Kidney (tissue), 14 donors: ENCODE measurements around the gene NRM. TPM values are rescaled to one million over a fixed set of nuclear protein-coding genes. Genes with fewer than 3 reads are reported as not detected.

ENCODE experiments used
- DNase-seq, 5 donors: peaks; one replicate each; pipeline ENCODE4 v3.0.0-alpha.2; 2013 to 2020
- FAIRE-seq: peaks from 2 replicates; lab custom pipeline; 2012; peaks lifted over from hg19 to GRCh38; lab: Jason Lieb, UNC
- H3K27ac ChIP-seq, 2 donors: one replicate each; pipeline ENCODE4 v1.7.0; 2013; ENCODE audit warnings: low read depth in 2 of 2, low read length in 2 of 2, inconsistent platforms in 1 of 2
- H3K27me3 ChIP-seq: one replicate; pipeline ENCODE4 v1.7.1; 2013; ENCODE audit warnings: low read length, inconsistent platforms; ENCODE audit not compliant: control insufficient read depth, insufficient read depth
- H3K36me3 ChIP-seq, 3 donors: one replicate each; pipeline versions ENCODE4 v1.7.0 to v1.7.1; 2013; ENCODE audit warnings: low read length in 3 of 3, control low read depth in 1 of 3, inconsistent platforms in 1 of 3; ENCODE audit not compliant: insufficient read depth in 3 of 3, control insufficient read depth in 2 of 3
- H3K4me1 ChIP-seq, 3 donors: one replicate each; pipeline versions ENCODE4 v1.7.0 to v1.7.1; 2013; ENCODE audit warnings: low read length in 3 of 3, inconsistent platforms in 1 of 3, low read depth in 1 of 3; ENCODE audit not compliant: control insufficient read depth in 2 of 3, insufficient read depth in 2 of 3
- H3K4me3 ChIP-seq, 3 donors: one replicate each; pipeline versions ENCODE4 v1.7.0 to v1.8.1; 2013; ENCODE audit warnings: low read length in 3 of 3, control low read depth in 1 of 3, inconsistent platforms in 1 of 3
- H3K9ac ChIP-seq, 3 donors: one replicate each; pipeline versions ENCODE4 v1.7.0 to v1.7.1; 2013; ENCODE audit warnings: low read length in 3 of 3, control low read depth in 1 of 3, inconsistent platforms in 1 of 3
- H3K9me3 ChIP-seq, 3 donors: one replicate each; pipeline versions ENCODE4 v1.7.0 to v1.7.1; 2013; ENCODE audit warnings: low read length in 3 of 3, control low read depth in 1 of 3, inconsistent platforms in 1 of 3; ENCODE audit not compliant: control insufficient read depth in 2 of 3, insufficient read depth in 1 of 3
- intact Hi-C: fragments of 100-400 bp; cut with DNase I; formaldehyde crosslinking; loops from one replicate; pipeline ENCODE4 v1.11.1; 2022
- polyA plus RNA-seq: library from polyadenylated mRNA; stranded (reverse); fragments of 350-450 nt; fragmentation: Illumina TruSeq; extraction: RNeasy Lipid Tissue Mini Kit (QIAGEN cat#74804); gene quantifications from one replicate; pipeline ENCODE4 v1.2.3, GENCODE V29; 2014; ENCODE audit warnings: low read depth, low replicate concordance; ENCODE audit not compliant: insufficient read depth
- total RNA-seq: library from RNA; stranded (reverse); fragmentation: NEBNext Ultra II Directional; extraction: Animal tissue kit (Norgen Biotek cat#: 25700); gene quantifications from one replicate; pipeline ENCODE4 v1.2.1, GENCODE V29; 2021
- TF ChIP-seq, protein P1 (sequence below): IDR thresholded peaks from 3 replicates; pipeline ENCODE4 v1.5.1; 2012; ENCODE audit warnings: mild to moderate bottlenecking, moderate library complexity, borderline replicate concordance; ENCODE audit not compliant: insufficient read depth; ENCODE audit errors: extremely low read depth
- donor health status: control.
- donor health status: control.
- donor health status: control.
- donor health status: control.
- donor health status: control.
- donor health status: DM: yes; HTN: yes; CAD: no.
- donor health status: Normal renal cell carcinoma (clear cell type).

The NRM gene
- total and polyA plus RNA-seq, 2 donors from 2014 or later: 14.2 TPM

DNA sequence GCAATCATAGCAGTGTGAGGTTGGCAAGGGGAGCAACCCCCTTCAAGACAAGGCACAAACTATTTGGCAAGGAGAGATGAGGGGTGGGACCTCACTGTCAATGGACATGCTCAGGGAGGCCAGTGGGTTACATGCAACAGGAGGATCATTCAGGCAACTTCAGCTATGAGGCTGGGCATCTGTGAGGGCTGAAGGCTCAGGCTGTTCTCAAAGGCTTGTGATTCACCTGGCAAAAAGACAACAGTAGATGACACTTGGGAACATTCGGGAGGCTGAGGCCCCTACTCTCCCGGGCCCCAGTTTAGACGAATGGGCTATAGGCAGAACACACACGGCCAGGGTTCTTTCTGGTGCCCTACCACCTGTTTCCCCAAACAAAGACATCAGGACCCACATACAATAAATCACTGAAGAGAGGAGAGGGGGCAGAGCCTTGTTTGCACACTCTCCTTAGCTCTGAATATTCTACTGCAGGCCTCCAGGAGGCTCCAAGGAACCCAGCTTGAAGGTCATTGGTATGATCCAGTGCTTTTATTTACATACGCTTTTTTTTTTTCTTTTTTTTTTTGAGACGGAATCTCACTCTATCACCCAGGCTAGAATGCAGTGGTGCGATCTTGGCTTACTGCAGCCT is 37.3 kb upstream of the NRM start:
- no peak for FAIRE-seq
- H3K9ac ChIP-seq: no peak overlapping the region
- no peak overlapping the region for H3K4me3 ChIP-seq
- H3K27me3 ChIP-seq: no peaks in the 10 kb centered on the region
- peaks cover 0 to 17% (median under 1%) of the 10 kb centered on the region in 3 donors for H3K4me1 ChIP-seq
- TF ChIP-seq, protein P1, sequence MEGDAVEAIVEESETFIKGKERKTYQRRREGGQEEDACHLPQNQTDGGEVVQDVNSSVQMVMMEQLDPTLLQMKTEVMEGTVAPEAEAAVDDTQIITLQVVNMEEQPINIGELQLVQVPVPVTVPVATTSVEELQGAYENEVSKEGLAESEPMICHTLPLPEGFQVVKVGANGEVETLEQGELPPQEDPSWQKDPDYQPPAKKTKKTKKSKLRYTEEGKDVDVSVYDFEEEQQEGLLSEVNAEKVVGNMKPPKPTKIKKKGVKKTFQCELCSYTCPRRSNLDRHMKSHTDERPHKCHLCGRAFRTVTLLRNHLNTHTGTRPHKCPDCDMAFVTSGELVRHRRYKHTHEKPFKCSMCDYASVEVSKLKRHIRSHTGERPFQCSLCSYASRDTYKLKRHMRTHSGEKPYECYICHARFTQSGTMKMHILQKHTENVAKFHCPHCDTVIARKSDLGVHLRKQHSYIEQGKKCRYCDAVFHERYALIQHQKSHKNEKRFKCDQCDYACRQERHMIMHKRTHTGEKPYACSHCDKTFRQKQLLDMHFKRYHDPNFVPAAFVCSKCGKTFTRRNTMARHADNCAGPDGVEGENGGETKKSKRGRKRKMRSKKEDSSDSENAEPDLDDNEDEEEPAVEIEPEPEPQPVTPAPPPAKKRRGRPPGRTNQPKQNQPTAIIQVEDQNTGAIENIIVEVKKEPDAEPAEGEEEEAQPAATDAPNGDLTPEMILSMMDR: no peak
- H3K27ac ChIP-seq: no peak overlapping the region
- intact Hi-C loops: no loop called here
- H3K36me3 ChIP-seq: peaks cover 22 to 65% (median 32%) of the 10 kb centered on the region in 3 donors
- peak in 1 of 5 donors; percentile 4 for DNase-seq
- no peaks in the 10 kb centered on the region for H3K9me3 ChIP-seq

DNA sequence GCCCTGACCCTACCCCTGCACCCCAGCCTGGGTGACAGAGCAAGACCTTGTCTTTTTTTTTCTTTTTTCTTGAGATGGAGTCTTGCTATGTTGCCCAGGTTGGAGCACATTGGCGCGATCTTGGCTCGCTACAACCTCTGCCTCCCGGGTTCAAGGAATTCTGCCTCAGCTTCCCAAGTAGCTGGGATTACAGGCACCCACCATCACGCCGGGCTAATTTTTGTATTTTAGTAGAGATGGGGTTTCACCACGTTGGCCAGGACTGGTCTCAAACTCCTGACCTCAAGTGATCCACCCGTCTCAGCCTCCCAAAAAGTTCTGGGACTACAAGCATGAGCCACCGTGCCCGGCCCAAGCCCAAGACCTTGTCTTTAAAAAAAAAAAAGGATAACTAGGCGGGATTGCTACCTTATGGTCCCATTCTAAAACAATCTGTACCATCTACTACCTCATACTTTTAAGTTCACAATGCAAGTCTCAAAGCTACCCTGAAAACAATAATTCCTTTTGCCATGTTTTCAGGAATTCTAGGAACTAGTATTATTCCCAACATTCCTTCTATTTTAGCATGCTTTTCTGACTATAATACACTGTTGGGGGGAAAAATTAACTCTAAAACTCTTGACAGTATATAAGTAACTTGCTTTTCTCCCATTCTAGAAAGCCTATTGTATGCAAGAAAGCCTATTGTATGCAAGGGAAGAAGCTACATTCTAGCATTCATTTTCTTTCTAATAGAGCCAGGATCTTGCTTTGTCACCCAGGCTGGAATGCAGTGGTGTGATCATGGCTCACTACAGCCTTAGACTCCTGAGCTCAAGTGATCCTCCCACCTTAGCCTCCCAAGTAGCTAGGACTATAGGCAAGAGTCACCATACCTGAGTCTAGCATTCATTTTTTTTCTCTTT is 36.0 kb upstream of the NRM start:
- no peak overlapping the region for H3K9ac ChIP-seq
- no peak for FAIRE-seq
- peaks cover 26 to 63% (median 33%) of the 10 kb centered on the region in 3 donors for H3K36me3 ChIP-seq
- no peak overlapping the region for H3K27ac ChIP-seq
- H3K9me3 ChIP-seq: no peaks in the 10 kb centered on the region
- peaks cover 0 to 19% (median 4%) of the 10 kb centered on the region in 3 donors for H3K4me1 ChIP-seq
- TF ChIP-seq, protein P1: no peak
- intact Hi-C loops: no loop called here
- DNase-seq: peak in 1 of 5 donors; percentile 43
- no peaks in the 10 kb centered on the region for H3K27me3 ChIP-seq
- H3K4me3 ChIP-seq: no peak overlapping the region

DNA sequence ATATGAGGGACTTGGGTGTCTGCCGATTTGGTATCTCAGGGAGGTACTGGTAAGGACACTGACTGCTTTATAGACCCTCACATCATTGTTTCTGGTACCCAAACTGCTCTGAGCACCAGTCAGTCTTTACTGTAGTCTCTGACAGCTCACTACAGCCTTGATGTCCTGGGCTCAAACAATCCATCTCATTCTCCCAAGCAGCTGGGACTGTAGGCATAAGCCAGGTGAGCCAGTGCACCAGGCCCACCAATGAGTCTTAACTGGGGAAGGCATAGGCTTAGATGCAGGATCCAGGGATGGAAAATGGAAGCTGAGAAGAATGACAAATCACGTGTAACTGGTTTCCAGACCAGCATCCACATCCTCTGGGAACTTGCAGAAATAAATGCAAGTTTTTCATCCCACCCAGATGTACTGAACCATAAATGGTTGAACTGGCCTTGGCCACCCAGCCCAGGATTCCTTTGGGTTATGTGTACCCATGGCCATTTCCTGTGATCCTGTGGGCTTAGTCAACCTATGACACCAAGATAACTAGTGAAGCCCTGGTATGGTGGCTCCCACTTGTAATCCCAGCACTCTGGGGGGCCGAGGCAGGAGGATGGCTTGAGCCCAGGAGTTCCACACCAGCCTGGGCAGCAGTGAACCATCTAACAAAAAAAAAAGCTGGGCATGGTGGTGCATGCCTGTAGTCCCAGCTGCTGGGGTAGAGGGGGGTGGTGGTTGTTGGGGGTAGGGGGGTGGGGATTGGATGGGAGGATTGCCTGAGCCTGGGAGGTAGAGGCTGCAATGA is 35.1 kb upstream of the NRM start:
- Histone ChIP-seq H3K27ac (no peak overlapping the region), H3K36me3 (peaks cover 26 to 63% (median 33%) of the 10 kb centered on the region in 3 donors), H3K4me3 (no peak overlapping the region), H3K4me1 (peaks cover 0 to 18% (median 4%) of the 10 kb centered on the region in 3 donors), H3K9me3 (no peaks in the 10 kb centered on the region), H3K9ac (no peak overlapping the region), H3K27me3 (no peaks in the 10 kb centered on the region)
- DNase-seq (no peak), FAIRE-seq (no peak)
- TF ChIP-seq, protein P1: no peak
- intact Hi-C loops: no loop called here
